ENCODE data around the gene BCAR1.
"Not testable (repeated sequence)": the region's sequence is repeated elsewhere in the genome, so short reads cannot be mapped to it uniquely, and the experiment has no call there.

BCAR1 gene

DNA sequence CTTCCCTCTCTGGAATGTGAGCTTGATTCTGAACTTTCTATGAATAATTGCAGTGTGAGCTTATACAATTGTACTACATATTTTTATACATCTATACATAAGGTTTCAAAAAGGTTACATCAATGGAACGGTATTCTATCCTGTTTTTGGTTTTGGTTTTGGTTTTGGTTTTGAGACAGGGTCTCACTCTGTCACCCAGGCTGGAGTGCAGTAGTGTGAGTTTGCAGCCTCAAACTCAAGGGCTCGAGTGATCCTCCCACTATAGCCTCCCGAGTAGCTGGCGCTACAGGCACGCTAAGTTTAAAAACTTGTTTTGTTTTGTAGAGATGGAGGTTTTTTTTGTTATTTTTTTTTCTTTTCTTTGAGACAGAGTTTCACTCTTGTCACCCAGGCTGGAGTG lies 31.6 kb downstream of the BCAR1 start:
- peak; percentile 56 for DNase-seq

DNA sequence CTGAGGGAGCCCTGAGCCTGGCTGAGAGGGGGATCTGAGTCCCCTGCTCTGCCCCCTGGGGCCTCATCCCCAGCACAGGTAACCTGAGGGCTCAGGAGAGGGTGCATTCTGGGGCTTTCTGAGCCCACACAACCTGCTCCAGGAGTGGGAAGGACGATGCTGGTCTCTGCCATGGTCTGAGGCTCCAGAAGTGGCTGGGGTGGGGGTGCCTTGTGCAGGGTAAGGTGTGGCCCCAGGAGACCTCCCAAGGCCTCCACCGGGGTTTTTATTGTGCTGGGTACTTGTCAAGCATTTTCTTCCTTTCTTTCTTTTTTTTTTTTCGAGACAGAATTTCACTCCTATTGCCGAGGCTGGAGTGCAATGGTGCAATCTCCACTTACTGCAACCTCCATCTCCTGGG lies 32.3 kb downstream of the BCAR1 start:
- no peak for DNase-seq

DNA sequence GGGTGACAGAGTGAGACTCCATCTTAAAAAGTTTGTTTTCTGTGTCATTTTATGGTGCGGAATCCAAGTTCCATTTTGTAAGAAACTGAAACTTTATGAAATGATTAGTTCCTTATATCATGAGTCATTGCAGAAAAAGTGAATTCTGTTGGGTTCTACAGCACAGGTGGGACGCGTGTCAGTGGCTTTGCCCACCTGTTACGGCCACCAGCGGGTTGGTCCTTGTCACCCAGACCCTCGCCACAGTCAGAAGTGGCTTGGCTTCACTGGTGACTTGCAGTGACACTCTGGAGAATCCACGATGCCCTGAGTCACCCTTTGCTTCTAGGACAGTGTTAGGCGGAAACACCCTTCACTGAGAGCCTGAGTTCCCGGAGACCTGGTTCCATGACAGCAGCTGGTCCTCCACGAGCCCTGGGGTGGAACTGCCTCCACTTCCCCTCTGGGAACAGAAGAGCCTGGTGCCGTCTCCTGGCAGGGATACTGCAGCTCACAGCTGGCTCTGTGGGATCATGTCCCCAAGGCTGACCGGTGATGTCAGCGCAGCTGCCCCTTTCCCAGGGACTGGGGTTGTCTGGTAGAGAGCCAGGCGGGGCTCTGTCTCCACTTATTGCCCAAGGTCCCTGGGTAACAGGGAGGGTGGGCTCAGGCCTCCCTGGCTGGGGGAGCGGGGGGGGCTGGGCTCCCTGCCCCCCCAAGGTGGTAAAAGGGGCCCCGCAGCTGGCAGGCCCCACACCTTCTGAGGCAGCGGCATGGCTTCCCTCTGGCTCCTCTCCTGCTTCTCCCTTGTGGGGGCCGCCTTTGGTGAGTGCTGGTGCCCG lies 33.0 kb downstream of the BCAR1 start, which contains the start of gene CTRB1:
Gene CTRB1, plus strand, starts transcription at position 733 of the 821 bp plus-strand sequence. Its CDS starts 20 bp downstream, at position 753.
- DNase-seq, result no peak

DNA sequence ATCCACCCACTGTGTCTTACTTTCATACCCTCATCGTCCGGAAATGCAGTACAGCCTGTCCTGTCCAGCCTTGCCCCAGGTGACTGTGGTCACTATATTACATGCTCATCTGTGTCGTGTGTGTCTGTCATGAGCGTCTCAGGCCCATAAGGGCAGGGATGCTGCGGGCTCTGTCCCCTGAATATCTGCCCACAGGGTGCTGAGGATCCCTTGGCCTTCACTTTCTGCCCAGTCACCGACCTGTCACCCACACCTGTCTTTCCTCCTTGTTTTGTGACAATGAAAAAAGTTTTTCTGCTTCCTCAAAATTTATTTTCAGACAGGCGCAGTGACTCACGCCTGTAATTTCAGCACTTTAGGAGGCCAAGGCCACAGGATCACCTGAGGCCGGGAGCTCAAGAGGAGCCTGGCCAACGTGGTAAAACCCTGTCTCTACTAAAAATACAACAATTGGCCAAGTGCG lies 34.0 kb downstream of the BCAR1 start:
- no peak for DNase-seq

DNA sequence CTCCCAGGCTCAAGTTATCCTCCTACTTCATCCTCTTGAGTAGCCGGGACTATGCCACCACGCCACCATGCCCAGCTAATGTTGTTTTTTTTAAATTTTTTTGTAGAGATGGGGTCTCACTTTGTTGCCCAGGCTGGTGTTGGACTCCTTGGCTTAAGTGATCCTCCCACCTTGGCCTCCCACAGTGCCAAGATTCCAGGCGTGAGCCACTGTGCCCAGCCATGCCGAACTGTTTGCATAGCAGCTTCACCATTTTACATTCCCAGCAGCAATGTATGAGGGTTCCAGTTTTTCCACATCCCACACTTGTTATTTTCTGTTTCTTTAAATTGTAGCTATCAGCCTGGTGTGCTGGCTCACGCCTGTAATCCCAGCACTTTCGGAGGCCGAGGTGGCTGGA lies 34.8 kb downstream of the BCAR1 start:
- no peak for DNase-seq

DNA sequence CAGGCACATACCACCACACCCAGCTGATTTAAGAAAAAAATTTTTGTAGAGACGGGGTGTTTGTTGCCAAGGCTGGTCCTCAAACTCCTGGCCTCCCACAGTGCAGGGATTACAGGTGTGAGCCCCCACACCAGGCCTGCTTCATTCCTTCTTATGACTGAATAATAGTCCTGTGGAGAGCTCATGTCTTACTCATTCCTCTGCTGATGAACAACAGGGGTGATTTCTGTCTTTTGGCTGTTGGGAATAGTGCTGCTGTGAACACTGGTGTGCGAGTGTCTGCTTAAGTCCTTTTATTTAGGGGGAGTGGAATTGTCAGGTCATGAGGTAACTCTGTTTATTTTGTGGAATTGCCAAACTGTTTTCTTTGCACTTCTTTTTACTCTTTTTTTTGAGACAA lies 35.3 kb downstream of the BCAR1 start:
- no peak for DNase-seq

DNA sequence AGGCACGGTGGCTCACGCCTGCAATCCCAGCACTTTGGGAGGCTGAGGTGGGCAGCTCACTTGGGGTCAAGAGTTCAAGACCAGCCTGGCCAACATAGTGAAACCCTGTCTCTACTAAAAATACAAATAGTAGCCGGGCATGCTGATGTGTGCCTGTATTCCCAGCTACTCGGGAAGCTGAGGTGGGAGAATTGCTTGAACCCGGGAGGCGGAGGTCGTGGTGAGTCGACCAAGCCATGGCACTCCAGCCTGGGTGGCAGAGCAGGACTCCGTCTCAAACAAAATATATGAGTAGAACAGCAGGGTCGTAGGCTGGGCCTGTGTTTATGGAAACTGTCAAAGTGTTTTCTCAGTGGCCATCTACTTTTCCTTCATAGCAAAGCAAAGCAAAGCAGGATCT lies 40.1 kb downstream of the BCAR1 start:
- not testable (repeated sequence) for DNase-seq

DNA sequence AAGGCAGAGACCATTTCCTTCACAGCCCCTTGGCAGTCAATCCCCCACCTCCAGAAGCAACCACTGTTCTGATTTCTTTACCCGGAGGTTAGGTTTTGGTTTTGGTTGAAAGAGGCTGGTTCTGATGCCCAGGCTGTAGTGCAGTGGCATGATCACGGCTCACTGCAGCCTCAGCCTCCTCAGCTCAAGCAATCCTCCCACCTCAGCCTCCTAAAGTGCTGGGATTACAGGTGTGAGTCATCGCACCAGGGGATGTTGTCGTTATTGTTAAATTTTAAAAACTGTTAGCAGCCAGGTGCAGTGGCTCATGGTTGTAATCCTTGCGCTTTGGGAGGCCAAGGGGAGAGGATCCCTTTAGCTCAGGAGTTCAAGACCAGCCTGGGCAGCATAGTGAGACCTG lies 41.5 kb downstream of the BCAR1 start:
- no peak for DNase-seq

DNA sequence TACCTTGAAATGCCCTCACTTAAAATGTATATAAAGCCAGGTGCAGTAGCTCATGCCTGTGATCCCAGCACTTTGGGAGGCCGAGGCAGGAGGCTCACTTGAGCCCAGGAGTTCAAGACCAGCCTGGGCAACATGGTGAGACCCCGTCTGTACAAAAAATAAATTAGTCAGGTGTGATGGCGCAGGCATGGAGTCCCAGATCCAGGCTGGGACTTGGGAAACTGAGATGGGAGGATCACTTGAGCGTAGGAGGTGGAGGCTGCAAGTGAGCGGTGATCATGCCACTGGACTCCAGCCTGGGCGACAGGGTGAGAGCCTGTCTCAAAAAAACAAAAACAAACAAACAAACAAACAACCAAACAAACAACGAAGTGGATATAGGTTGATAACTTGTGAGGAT lies 41.9 kb downstream of the BCAR1 start:
- DNase-seq, result not testable (repeated sequence)

DNA sequence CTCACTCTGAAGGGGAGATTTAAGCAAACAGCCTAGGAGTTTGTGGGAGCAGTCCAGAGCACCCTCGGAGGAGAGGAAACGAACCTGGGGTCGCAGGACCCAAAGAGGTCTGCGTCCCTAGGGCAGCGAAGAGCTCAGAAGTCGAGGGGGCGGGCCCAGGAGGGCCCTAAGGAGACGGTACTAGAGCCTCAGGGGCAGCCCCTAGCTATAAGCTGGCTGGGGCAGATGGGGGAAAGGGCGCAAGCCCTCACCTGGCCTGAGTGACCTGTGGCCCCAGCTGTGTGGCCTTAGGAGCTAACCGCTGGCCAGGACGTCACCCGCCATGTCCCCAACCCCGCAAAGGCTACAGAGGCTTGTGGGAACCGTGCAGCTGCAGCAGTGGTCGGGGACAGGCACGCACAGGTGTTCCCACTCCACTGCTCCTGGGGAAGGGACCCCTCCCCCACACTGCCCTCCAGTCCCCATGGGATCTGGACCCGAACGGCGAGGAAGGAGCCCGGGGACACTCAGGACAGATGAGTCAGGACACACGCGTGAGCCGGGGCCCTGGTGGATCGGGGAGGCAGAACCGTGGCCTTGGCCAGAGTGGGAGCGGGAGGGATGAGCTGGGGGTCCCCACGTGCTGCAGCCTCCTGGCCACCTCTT lies 42.4 kb downstream of the BCAR1 start:
- DNase-seq, result no peak

DNA sequence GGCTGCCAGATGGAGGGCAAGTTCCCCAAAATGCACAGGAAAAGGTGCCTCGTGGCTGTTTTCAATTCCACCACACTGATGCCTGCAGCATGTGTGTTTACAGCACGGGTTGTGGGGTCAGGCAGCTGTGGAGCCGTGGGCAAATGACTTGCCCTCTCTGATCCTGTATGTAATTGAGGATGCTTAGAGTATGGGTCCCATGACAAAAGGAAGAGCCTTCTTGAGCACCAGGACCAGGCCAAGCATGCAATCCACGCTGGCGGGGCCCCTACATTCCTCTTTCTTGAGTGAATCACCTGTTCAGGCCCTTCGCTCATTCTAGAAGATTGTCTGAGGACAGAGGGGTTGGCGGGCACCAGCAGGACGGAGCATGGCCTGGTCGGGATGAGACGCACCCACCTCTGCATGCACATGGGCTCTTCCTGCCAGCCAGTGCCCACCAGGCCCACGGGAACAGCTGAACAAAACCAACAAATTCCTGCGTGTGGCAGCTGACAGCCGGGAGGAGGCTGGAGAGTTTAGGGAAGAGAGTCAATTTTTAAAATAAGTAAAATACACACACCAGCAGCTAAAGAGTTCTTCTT lies 43.1 kb downstream of the BCAR1 start:
- no peak for DNase-seq

DNA sequence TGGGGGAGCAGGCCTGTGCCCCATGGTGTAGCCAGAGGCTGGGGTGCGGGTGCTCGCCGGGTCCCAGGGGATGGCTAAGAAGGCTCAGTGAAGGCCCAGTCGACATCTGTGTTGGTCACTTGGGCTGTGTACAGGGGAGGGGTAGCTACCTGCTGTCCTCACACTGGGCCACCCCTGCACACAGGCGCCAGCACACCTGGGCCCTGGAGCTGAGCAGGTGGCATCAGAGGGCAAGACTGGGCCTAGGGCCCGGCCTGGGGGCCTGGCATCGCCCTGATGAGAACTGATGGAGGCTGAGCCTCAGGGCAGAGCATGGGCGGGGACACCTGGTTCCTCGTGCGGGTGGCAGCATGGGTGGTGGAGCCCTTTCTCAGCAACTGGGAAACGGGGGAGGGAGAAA lies 43.6 kb downstream of the BCAR1 start:
- DNase-seq, result peak; percentile 74

DNA sequence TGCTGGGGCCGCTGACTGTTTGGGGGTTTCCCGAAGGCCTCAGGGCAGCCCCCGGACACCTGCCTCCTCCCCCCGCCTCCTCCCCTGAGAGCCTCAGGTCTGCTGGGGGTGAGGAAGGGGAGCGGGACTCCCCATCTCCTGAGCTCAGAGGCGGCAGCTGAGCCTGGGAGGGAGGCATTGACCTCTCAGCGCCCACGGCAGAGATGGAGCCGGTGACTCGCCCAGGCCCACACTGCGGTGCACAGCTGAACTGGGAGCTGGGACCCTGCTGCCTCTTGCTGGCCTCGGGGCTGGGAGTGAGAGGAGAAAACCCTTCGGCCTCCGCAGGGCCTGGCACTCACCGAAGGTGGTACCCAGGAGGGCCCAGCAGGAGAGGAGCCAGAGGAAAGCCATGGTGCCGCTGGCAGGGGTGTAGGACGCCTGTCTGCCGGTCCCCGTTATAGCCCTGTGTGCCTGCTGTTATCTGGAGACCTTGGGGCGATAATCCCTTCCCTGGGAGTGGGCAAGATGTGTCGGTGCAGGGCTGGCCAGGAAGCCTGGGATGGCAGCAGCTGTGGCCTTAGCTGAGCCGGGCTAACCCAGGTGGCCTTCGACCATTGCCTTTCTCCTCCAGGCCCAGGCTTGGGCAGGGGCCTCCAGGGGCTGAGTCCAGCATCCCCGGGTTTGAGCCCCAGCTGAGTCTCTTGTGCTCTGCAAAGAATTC lies 44.5 kb downstream of the BCAR1 start, which contains the start of gene CTRB2:
Gene CTRB2, minus strand, starts transcription at position 413 of the 703 bp plus-strand sequence. Its CDS starts 20 bp downstream, at position 393.
- no peak for DNase-seq

DNA sequence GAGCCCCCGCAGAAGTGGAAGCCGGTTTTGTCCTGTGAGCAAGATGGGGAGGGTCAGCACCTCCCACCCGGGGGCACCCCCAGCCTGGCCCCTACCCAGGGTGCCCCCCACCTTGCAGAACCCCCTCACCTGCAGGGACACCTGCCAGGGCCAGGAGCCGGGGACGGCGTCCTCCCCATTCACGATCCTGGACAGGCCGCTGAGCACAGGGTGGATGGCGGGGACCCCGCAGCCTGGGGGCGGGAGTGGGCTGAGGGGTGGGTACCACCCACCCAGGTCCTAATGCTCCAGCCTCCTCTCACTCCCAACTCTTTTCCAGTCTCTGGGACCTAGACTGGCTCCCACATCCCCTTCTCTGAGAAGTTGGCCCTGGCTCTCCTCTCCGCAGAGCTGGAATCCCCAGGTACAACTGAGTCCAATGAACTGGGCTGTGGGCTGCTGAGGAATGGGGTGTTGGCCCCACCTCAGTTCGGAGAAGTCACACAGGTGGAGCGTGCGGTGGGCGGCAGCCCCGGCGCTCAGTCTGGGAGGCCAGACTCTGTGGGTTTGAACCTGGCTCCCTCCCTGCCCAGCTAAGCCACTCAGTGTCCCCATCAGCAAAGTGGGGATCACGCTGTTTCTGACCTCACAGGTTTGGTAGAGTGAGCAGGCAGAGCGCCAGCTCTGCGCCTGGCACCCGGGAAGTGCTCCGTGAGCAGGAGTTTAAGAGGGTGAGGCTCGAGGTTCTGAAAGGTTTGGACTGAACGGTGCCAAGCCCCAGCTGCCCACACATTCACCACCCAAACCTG lies 45.3 kb downstream of the BCAR1 start:
- peak; percentile 23 for DNase-seq

DNA sequence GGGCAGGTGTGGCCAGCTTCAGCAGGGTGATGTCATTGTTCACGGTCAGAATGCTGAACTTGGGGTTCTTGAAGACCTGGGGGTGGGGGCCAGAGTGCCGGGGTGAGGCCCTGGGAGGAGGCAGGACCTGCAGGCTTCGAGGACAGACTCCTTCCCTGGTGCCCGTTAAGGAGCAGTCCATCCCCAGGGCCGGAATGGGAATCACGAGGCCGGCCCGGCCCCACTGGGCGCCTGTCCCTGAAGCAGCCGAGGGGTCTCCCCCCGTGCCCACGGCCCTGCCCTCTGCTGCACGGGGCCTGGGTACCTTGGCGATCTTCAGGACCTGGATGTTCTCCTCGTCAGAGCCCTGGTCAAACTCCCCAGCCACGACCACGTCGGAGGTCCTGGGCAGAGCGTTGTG lies 46.0 kb downstream of the BCAR1 start:
- not testable (repeated sequence) for DNase-seq

DNA sequence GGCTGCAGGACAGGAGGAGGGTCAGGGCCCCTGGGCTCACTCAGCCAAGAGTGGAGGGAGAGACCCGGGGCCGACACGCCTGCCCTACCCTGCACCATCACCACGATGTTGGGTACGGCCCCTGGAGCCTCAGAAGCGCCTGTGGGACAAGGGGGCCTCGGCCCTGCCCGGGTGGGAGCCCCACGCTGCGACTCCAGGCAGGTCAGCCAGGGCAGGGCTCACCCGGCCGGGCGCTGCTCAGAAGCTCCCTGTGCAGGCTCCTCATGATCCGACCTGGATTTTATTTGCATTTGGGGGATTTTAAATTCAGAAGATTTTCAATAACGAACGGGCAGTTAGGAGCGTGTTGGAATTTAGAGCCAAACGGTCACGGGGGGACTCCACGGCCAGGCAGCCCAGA lies 46.5 kb downstream of the BCAR1 start:
- not testable (repeated sequence) for DNase-seq

DNA sequence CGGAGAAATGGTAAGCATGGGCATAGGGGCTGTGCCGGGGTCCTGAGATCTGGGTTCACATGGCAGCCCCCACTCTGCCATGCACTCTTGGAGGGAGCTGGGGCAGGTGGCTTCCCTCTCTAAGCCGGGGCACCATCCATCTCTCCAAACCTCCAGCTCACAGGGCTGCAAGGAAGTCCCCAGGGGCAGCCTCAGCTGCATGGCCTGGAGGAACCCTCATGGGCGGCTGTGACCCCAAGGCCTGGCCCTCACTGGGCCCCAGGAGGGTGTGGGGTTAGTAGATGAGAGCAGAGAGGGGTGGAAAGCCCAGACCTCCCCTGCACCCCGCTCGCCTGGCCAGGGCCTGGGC lies 47.0 kb downstream of the BCAR1 start:
- no peak for DNase-seq

DNA sequence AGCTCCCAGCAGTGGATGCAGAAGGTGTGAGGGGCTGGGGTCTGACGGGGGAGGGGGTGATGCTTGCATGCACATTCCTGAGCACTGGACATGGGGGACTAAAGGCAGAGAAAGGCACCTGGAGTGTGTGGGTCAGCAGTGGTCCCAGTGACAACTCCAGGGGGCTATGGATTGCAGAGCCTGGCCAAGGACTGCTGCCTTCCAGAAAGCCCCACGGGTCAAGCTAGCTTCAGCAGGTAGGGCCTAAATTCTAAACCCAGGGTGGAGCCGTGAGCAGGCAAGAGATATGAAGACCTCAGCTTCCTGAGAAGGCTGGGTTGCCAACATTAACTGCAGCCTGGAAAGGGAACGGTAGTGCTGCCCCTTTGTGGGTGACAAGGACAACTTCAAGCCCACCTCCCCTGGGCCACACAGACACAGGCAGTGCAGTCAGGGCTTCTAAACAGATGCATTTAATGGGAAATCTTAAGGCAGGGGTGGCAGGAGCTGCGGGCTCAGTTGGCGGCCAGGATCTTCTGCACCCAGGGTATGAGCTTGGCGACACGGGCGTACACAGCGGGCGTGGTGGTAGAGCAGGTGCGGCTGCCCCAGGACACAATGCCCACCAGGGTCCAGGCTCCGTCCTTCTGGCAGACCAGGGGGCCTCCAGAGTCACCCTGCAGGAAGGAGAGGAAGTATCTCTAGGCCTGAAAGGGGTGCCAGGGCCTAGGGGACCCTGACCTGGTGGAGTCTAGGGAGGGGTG lies 47.6 kb downstream of the BCAR1 start:
- DNase-seq, result no peak

DNA sequence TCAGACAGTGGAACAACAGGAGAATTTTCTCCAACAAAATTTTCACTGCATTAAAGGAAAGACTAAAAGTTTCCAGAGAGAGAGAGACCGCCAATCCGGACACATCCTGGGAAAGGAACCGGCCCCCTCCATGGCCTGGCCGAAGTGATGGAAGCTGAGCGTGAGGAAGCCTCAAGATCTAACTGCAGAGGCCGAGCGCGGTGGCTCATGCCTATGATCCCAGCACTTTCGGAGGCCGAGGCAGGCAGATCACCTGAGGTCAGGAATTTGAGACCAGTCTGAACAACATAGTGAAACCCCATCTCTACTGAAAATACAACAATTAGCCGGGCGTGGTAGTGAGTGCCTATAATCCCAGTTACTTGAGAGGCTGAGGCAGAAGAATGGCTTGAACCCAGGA lies 48.3 kb downstream of the BCAR1 start:
- DNase-seq, result no peak

DNA sequence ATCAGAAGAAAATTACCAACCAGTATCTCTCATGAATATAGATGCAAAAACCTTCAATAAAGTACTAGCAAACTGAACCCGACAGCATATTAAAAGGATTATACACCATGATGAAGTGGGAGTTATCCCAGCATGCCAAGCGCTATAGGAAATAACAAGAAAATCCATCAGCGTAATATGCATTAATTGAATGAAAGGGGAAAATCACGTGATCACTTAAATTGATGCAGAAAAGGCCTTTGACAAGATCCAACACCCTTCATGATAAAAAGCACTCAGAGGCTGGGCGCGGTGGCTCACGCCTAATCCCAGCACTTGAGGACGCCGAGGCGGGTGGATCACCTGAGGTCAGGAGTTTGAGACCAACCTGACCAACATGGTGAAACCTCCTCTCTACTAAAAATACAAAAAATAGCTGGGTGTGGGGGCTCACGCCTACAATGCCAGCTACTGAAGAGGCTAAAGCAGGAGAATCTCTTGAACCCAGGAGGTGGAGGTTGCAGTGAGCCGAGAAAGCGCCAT lies 49.3 kb downstream of the BCAR1 start:
- no peak for DNase-seq

DNA sequence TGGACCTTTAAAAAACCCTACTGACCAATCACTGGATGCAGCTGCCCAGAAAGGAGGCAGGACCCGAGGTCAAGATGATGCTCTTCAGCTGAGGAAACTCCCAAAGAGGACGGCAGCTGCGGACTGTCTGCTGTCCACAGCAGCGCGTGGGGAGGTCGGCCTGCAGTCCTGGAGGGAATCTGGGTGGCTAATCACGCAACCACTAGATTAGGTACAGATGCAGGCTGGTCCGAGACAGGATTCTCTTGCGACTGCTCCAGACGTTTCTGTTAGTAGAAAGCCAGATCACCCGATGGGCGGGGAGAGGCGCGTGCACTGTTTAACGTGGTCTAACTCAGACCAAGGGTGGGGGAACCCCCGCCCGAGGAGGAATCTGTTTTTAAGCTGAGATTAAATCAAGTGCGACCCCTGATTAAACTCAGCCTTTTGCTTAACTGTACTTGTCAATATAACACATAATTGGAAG lies 53.3 kb downstream of the BCAR1 start:
- no peak for DNase-seq

All from RPMI8226 (cell line).